GM19452 (cell line): ENCODE data around the gene HDGFL2.
"Not testable (repeated sequence)": the region's sequence is repeated elsewhere in the genome, so short reads cannot be mapped to it uniquely, and the experiment has no call there.

ENCODE experiments used
- ATAC-seq: cut with Tn5 transposase; IDR thresholded peaks from one replicate; pipeline ENCODE4 v1.9.1; 2021; ENCODE audit not compliant: unreplicated experiment

The HDGFL2 gene

DNA sequence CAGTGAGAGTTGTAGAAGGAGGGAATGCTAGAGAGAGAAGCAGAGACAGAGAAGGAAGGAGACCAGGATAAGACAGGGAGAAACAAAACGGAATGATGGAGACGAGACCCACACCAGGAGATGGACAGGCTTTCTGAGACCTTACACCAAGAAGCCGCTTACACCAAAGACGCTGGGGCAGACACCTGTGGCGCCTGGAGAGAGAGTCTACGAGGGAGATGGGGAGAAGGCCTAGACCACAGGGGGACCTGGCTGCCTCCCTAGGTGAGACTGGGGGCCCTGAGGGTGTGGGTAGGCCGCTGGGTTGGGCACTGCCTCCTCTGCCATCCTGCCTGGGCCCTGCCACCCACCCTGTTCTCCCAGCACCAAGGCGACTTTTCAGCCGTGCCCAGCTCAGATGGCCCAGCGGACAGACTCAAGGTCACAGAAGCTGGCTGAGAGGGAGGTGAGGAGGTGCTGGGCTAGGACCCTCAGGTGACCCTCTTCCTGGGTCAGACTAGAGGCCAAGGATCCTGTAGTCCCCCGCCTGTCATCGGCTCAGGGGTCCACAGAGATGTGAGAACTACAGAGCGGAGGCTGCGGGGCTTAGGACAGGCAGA is 57.9 kb downstream of the HDGFL2 start:
- no peak for ATAC-seq

DNA sequence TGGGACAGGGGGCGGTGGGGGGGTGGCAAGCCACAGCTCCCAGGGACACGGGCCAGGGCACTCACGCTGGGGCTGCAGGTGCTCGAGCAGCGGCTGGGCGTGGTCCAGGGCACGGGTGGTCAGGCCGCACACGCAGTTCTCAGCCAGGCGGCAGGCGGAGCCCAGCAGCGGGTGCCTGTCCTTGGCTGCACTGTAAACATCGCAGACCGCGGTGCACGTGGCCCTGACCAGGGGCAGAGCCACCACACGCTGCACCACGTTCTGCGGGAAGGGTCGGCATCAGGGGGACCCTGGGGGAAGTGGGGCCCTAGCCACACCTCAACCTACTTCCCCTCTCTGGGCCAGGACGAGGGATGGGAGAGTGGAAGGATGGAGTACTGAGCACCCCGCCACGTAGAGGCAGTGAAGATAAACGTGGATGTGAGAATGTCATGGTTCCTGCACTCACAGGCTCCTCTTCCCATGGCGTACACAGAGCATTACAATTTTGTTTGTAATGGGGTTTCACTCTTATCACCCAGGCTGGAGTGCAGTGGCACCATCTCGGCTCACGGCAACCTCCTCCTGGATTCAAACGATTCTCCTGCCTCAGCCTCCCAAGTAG is 59.6 kb downstream of the HDGFL2 start:
- no peak for ATAC-seq

DNA sequence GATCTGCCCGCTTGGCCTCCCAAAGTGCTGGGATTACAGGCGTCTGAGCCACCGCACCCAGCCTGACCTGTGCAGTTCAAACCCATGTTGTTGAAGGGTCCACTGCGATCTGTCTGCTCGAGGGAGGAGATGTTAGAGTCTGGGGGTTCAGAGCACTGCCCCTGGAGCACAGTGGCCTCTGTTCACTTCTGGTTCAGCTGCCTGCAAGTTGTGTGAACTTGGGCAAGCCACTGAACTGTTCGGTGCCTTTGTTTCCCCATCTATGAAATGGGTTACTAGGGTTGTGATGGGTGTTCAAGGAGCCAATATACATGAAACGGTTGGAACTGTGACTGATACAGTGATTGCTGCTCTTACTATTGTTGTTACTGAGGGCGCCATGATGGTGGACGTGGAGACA is 61.2 kb downstream of the HDGFL2 start:
- ATAC-seq, result no peak

DNA sequence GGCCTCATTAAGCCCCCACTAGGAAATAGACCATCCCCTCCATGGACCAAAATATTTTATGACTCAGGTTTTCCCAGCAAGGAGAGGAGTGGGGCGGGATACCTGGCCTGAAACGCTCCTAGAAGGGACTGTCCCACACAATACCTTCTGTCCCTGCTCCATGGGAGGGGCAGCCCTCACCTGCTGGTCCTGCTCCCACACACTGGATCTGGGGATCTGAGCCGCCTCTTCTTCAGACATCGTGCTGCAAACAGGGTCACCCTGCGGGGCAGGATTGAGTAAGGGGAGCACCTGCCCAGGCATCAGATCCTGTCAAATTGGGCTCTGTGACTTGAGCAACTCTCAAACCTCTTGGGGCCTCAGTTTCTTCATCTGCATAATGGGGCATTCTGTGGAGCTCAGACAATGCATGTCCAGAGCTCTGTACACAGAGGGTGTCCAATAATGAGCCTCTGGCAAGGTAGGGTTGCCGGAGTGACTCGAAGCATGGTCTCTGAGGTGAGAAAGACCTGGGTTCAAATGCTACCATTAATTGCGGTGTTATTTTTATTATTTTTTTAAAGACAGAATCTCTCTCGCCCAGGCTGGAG is 61.8 kb downstream of the HDGFL2 start:
- no peak for ATAC-seq

DNA sequence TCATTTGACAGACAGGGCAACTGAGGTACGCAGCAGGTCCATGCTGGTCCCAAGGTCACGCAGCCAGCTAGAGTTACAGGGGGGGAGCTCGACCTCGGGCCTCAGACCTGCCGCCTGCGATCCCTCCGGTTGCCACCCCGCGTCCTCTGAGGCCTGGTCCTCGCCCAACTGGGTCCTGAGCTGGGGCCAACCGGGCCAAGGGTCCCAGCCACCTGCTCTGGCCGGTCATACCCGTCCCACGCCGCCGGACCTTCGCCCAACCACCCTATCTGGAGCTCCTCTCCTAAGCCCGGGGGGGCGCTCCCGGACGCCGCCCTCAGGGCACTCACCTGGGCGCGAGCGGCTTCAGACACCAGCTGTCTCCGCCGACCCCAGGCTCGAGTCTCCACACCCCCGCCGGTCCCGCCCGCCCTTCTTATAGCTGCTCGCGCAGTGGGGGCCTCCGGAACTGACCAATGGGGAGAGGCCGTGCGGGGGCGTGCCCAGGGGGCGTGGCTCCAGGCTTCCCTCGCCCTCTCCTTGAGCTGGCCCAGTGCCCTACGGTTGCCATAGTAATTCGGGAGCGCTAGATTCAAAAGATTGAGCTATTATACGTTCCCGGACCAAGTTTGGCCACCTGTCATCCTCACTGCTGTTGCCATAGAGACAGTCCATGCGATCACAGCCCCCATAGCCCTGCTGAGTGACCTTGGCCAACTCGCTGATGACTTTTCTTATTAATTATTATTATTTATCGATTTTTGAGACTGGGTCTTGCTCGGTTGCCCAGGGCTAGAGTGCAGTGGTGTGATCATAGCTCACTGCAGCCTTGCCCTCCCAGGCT is 63.0 kb downstream of the HDGFL2 start, which contains the start of gene PLIN5:
Gene PLIN5 (minus strand): TSS at position 389 of the 823 bp plus-strand sequence. CDS start 1,150 bp downstream, outside the sequence.
- no peak for ATAC-seq

DNA sequence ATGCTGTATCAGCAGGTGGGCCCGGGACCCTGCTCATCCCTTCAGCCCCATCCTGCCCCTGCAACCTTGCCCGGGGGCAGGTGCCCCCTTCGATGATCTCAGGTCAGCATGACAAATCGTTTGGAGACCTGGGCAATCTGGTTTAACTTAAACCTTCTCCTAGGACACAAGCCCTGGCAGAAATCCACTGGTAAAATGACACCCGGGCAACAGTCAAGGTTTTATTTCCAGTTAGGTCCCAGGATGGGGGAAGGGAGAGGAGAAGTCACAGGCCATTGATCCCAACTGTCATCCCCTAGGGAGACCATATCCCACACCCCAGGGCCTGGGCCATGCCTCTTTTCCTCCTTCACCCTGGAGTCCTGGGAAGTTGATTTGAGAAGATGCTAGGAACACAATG is 64.7 kb downstream of the HDGFL2 start:
- no peak for ATAC-seq

DNA sequence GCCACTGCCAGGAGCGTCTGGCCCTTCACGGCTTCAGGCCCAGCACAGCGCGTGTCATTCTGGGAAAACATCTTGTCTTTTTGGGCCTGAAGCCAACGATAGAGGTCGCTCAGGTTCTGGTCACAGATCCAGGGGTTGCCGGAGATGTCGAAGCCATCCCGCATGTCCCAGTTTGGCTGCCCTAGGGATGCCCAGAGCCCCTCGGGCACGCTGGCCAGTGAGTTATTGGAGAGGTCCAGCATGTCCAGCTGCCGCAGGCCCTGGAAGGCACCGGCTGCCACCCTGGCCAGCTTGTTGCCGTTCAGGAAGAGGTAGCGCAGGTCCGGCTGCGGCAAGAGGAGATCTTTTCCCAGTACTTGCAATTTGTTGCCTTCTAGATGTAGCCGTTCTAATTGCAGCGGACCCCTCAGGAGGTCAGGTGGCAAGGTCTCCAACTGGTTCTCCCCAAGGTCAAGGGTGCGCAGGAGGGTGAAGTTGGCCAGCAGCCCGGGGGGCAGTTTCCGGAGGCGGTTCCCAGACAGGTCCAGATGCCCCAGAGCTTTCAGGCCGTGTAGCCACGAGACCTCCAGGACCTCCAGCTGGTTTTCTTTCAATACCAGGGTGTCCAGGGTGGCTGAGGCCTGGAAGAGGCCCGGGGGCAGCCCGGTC is 66.0 kb downstream of the HDGFL2 start:
- no peak for ATAC-seq

DNA sequence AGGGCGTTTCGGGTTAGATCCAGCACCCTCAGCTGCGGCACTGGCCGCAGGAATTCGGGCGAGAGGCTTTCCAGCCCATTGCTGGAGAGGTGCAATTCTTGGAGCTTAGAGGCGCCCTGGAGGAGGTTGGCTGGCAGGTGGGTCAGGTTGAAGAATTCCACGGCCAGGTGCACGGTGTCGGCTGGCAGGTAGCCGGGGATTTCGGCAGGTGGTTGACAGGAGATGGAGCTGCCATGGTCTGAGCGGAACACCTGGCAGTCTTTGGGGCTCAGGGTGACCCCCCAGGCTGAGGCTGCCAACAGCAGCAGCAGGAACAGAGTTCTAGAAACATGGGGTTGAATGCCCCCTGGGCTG is 66.5 kb downstream of the HDGFL2 start:
- ATAC-seq, result no peak

DNA sequence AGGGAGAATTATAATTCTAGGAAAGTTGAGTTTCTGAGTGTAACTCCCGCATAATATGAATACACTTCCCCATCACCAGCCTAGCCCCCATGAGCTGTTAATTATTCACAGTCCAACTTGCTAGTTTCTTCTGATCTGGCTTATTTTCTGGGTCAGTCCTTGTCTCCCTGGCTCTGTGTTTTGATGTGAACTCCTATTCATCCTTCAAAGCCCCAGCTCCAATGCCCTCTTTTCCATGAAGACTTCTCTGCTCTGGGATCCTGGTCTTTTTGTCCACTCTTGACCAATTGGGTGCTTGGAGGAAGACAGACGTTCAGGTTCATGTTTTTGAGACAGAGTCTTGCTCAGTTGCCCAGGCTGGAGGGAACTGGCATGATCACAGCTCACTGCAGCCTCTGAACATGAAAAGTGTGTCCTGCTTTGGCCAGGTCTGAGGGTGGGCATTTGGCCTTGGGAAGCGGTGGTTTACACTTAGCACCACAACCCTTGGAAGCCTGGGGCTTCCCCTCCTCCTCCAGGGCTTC is 67.1 kb downstream of the HDGFL2 start:
- ATAC-seq, result no peak

DNA sequence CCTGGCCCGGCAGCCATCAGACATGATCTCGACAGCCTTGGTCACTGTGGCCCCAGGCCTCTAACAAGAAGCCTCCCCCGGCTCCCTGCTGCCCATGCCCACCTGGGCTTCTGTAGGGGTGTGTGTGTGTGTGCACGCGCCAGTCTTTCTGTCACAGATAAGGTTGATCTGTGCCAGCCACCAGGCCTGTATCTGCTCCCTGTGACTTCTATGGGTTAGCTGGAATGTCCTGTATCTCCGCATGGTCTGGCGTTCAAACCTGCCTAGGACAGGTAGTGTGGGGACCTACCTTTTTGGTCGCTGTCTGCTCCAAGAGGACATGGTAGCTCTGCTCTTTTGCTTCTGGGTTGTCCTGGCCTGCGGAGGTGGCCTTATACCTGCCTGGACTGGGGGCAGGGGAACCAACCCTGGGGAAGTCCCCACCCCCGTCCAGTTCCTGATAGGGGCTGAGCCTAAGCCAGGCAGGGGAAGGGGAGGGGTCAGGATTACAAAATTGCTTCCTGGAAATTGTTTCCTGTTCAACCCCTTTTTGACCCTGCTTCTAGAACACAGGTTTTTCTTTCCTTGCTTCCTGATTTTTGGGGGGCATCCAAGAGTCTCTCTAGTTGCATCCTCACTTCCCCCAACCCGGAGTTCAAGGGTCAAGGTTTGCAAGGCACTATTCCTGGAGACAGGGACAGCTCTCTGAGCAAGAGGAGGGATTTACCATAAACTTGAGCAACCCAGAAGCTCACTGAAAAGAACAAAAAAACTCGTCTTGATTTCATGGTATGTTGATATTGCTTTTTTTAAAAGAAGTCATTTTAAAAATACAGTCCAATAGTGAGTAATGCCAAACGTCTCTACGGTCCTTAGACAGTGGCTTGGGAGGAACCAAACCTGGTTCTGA is 67.8 kb downstream of the HDGFL2 start, which contains the start of gene LRG1:
Gene LRG1 (minus strand): TSS at position 344 of the 889 bp plus-strand sequence. CDS start 23 bp downstream, at position 321.
- ATAC-seq, result no peak

DNA sequence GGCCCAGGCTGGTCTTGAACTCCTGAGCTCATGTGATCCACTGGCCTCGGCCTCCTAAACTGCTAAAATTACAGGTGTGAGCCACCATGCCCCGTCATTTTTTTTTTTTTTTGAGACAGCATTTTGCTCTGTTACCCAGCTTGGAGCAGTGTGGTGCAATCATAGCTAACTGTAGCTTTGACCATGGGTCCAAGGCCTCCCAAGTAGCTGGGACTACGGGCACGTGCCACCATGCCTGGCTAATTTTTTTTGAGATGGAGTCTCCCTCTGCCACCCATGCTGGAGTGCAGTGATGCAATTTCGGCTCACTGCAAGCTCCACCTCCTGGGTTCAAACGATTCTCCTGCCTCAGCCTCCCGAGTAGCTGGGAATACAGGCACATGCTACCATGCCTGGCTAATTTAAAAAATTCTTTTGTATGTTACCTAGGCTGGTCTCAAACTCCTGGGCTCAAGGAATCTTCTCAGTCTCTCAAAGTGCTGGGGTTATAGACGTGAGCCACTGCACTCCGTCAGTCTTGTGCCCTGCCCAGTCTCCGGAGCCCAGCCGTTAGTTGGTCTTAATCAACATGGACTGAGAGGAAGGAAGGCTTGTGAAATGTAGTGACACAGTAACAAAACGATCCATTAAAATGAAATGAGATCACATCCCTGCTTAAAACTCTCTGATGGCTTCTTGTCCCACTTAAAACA is 69.2 kb downstream of the HDGFL2 start:
- ATAC-seq, result no peak

DNA sequence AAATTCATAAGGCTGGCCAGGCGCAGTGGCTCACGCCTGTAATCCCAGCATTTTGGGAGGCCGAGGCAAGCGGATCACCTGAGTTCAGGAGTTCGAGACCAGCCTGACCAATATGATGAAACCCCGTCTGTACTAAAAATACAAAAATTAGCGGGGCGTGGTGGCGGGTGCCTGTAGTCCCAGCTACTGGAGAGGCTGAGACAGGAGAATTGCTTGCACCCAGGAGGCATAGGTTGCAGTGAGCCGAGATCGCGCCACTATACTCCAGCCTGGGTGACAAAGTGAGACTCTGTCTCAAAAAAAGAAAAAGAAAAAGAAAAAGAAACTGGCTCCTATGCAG is 69.7 kb downstream of the HDGFL2 start:
- not testable (repeated sequence) for ATAC-seq

DNA sequence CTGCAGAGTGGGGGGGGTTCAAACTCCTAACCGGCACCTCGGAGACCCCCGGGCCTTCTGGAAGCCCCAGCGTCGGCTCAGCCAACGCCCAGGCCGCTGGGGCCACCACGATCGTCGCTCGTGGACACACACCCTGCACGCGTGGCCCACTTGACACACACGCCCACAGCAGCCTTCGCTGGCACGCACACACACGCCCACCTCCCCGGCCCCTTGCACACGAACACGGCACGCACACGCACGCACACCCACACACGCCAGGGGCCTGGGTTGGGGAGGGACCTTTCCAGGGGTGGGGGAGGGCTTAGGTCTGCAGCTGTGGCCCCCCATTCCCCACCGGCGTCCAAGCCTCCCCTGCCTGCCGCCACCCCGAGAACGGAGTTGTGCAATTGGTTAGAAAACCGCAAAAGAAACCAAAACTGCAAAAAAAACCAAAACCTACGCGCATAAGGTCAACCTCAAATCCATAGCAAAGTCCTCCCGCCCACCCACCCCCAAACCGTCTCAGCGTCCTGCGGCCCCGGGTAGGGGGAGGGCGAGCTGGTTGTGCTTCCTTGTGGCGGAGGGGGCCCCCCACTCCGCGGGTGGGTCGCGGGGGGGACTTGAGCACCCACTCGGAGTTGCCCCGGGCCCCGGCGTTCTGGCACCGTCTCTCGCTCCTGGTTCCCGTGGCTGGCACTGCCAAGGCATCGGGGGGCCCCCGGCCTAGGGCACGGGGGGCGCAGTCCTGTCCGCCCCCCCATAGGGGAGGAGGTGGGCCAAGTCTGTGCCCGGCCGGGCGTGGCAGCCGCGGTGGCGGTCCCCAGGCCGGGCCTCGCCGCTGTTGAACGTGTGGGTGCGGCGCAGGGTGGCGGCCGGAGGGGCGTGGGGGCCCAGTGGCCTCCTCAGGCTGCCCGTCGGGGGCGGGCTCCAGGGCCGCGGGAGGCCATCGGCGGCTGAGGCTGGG is 71.1 kb downstream of the HDGFL2 start:
- no peak for ATAC-seq

DNA sequence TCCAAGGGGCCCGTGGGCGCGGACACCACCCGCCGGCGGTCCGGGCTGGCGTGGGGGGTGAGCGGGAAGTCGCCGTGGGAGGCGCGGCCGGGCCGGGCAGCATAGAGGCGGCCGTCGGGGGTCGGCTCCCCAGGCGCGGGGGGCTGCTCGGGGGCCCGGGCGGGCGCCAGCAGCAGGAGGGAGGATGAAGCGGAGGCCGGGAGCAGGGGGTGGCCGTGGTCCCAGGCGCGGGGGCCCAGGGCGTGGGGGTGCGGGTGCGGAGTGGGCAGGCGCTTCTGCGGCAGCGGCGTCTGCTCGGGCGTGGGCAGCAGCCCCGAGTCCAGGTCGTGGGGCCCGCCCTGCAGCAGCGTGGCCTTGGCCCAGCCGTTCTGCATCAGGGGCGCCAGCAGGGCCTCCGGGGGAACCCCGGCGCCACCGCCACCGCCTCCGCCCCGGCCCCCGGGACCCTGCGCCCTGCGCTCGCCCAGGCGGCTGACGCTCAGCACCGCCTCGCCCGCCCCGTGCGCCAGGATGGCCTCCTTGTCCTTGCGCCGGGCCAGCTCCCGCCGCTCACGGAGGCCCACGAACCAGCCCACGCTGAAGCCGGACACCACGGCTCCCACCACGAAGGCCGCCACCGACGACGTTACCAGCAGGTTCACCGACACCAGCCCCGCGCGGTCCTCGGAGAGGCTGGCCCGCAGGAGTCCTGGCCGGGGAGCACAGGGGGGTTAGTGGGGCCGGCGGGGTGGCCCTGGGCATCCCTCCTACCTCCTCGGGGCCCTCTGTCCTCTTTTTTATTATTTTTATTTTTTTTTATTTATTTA is 71.9 kb downstream of the HDGFL2 start:
- no peak for ATAC-seq

DNA sequence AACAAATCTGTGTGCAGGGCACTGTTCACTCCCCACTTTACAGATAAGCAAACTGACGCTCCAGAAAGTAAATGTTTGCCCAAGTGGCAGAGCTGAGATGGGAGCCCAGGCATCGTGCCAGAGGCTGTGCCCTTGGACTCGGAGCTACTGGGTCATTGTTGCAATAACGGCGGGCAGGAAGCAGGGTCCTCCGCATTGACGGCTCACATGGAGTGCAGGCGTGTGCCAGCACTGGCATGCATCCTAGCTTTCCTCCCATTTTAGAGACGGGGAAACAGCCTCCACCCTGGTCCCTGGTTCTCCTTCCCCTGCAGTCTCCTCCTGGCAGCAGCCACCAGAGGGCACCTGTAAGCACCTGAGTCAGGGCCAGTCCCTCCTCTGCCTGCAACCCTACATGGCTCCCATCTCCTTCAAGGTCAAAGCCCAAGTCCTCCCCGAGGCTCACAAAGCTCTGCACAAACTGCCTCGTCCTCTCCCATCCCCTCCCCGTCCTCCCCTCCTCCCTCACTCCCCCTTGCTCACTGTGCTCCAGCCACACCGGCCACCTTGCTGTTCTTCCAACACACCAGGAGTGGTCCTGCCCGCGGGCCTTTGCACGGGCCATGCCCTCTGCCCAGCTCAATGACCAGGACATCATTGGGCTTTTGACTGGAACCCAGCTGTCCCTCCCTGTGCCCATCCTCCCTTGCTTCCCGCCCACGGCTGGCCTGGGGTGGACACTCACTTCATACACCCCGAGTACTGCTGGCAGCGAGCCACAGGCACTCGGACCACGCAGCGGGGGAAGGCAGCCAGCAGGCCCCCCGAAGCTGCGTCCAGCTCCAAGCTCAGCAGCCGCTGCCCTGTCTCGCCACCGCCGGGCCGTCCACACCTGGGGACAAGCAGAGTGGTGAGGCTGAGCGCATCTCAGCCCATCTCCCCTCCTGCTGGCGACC is 75.5 kb downstream of the HDGFL2 start:
- no peak for ATAC-seq

DNA sequence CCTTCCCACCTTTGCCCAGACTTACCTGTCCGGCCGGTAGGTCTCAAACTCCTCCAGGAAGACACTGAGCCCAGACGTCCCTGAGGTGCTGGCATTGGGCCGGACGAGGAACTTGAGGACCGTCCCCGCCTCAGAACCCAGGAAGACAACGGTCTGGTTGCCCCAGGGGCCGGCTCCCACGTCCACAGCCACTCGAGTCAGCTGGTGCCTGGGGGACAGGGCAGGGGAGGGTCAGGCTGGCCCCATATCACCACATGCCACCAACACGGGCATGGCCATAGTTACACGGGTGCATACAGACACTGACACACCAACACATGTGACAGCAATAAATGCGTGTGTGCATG is 76.1 kb downstream of the HDGFL2 start:
- no peak for ATAC-seq

DNA sequence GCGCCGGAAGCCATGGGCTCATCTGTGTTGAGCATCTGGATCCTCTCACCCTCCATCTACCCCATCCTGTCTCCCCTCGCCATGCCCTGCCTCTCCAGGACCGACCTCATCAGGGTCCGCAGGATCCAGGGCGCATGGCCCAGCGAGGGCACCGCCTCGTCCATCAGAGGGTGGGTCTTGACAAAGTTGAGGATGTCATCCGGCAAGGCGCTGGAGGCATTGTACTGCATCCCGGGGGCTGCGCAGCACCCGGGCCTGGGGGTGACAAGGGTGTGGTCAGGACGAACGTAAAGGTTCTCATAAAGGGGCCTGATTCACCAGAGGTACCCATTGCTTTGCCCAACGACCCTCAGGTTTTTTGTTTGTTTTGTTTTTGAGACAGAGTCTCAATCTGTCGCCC is 77.9 kb downstream of the HDGFL2 start:
- no peak for ATAC-seq
